HG03520 (cell line): ENCODE data around the gene STIM2.

ENCODE experiments used
- ATAC-seq: cut with Tn5 transposase; IDR thresholded peaks from one replicate; pipeline ENCODE4 v1.9.1; 2021; ENCODE audit warnings: mild to moderate bottlenecking, moderate library complexity; ENCODE audit not compliant: unreplicated experiment

Gene STIM2

DNA sequence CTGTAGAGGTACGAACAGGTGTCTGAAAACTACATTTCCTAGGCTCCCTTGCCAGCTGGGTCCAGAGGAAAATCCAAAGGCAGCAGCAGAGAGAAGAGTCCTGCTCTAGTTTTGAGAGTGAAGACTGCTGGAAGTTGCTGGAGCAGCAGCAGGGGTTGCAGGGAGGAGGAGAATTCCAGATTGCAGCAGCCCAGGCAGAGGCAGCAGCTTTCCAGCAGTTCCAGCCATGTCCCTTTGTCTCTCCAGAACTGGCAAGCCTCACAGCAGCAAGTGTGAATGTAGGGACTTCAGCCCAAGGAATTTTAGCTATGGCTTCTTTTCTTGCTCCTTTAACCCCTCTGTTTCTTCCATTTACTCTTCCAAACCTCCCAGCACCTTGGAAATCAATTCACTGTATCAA is 24.1 kb upstream of the STIM2 start:
- no peak for ATAC-seq

DNA sequence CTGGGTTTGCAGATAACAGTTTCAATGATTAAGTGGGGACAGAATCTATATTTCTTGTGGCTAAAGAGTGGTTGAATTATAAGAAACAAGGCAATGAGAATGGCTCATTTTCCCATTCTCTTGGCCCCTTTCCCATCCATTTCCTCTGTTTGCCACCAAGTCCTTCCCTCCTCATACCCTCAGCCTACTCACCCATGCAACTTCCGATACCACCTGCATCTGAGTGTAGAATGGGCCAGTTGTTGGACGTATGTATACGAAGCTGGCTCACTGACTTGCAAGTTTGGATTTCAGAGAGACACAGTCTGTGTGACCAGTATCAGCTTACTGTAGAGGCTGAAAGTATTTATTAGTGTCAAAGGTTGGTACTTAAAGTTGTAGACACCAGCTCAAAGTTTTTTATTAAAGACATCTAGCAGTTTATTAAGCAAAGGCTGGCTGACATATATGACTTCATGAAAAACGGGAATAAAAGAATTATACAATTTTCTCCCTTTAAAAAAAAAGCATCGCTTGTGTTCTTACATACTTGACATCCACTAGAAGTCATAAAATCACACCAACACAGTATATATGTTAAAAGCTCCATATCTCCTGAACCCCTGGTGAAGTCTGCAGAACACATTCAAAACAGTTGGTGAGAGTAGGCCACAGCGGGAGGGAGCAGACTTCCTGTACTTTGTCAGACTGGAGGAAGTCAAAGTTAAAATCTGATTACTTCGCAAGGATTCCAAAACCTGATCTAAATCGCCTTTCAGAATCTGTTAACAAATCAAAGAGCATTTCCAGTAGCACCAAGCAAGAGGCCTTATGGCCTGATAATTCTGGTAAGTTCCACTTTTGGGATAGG is 22.4 kb upstream of the STIM2 start:
- no peak for ATAC-seq

- ATAC-seq: no peak
Measured at GRCh38 chr4:26839016-26839415, 21.6 kb upstream of the STIM2 start.

GRCh38 chr4:26839534-26839951 is 21.1 kb upstream of the STIM2 start:
- ATAC-seq: no peak

DNA sequence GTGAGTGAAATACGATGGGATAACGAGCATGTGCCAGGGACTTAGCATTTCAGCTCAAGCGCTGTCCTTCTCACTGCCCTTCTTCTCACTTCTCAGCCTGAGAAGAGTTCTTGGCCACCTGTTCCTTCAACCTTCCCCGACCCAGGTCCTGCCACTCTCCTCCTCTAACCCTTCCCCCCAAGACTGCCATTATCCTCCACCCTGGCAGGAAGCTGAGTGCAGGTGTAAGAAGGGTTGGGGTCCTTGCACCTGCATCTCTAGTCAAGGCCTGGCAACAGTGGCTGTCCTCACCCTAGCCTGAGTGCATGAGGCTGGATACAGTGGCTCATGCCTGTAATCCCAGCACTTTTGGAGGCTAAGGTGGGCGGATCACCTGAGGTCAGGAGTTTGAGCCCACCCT is 19.9 kb upstream of the STIM2 start:
- no peak for ATAC-seq

GRCh38 chr4:26842911-26843310 is 17.7 kb upstream of the STIM2 start:
- ATAC-seq: no peak

DNA sequence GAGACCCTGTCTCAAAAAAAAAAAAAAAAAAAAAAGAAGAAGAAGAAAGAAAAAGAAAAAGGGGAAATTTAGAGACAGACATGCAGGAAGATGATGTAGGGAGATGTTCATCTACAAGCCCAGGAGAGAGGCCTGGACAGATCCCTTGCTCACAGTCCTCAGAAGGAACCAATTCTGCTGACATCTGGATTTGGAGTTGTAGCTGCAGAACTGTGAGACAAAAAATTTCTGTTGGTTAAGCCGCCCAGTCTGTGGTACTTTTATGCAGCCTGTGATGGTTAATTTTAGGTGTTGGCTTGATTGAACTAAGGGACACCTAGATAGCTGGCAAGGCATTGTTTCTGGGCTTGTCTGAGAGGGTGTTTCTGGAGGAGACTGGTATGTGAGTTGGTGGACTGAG is 10.1 kb upstream of the STIM2 start:
- ATAC-seq: no peak

GRCh38 chr4:26851129-26851528 is 9.5 kb upstream of the STIM2 start:
- no peak for ATAC-seq

GRCh38 chr4:26854701-26855100 is 5.9 kb upstream of the STIM2 start:
- ATAC-seq: no peak

GRCh38 chr4:26856906-26857277 is 3.7 kb upstream of the STIM2 start:
- no peak for ATAC-seq

DNA sequence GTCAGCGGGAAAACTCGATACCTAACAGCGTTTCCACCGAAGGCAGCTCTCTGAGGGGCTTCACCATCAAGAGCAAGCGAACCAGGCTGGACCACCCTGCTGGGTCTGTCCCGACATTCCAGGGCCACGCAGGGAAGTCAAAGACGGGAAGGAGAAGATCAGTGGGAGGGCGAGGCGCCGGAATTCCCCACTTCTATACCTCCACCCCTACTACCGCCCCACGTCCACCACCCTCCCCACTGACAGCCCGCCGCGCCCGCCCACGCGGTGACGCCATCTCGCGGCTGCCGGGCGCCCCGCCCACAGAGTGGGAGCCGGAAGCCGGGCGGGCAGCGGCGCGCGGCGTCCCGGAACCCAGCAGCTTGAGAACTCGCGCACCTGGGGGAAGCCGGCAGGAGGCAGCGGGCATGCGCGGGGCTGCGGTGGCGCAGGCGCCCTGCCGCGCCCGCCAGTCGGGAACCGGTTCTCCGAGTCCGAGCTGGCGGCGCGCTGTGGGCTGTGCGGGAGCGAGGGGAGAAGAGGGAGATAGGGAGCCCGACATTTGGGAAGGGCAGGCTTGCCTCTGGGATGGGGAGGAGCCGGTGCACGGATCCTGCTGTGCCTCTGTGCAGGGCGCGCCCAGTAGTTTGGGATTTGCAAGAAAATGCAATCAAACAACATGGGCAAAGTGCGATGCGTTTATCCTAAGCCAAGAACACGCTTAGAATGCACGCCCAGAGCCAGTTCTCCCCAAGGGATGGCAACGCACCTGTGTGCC is 3.2 kb upstream of the STIM2 start:
- peak; percentile 43 for ATAC-seq

DNA sequence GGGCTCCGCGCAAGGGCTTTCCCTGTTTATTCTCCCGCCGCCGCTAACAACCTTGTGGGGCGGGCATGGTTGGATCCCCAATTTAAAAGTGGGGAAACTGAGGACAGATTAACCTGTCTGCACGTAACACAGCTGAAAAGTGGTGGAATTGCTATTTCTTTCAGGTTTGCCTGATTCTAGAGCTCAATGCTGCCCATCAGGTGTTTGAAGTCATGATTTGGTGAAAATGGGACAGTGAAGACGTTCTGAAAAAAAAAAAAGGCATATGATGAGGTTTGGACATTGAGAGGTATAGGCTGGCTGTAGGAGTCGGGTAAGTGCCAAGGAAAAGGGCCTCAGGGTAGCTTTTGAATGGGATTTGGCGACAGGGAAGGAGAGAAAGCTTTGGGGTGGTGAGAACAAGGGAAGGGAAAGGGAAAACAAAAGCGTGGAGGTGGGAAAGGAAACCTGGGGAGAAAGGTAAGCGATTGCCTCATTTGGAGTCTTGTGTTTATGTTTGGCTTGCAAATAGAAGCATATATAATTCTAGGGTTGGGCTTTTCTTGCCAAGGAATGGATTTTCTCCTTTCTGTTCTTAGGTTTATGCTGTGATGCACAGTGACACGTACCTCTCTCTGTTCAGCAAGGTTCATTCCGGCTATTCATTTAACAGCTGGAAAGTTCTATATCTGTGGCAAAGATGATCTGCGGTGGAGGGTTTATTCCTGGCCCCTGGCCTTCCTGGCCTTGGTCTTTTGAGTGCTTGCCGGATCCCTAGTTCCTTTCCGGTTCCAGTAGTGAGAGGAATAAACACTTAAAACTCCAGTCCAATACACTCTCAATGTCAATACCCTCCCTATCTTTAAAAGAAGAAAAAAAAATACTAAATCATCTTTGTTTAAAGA is 2.4 kb upstream of the STIM2 start:
- no peak for ATAC-seq

GRCh38 chr4:26858947-26859401 is 1.7 kb upstream of the STIM2 start:
- ATAC-seq: no peak

DNA sequence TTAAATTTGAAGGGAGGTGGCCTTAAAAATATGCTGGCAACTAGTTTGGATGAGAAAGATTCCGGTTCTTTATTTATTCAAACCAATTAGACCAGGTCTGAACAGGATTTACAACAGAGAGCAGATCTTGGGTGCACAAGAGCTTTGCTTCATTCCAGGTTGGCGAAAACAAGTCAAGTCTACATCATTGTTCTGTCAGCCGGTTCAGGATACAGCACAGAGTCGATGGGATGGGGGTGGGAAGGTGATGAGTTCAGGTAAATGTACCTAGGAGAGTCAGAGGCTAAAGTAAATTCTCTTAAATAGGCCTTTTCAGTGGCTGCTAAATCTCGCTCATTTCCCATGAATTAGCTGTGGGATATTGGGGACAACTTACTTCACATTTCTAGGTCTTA is 882 bp upstream of the STIM2 start:
- no peak for ATAC-seq

GRCh38 chr4:26860922-26861433 is 337 bp downstream of the STIM2 start:
- peak; percentile 19 for ATAC-seq

GRCh38 chr4:26861434-26862186 is 969 bp downstream of the STIM2 start:
- ATAC-seq: peak; percentile 34

GRCh38 chr4:26862381-26862915 is 1.8 kb downstream of the STIM2 start:
- ATAC-seq: no peak

- ATAC-seq: no peak
Measured at GRCh38 chr4:26863512-26863911, 2.9 kb downstream of the STIM2 start.

GRCh38 chr4:26864899-26865298 is 4.3 kb downstream of the STIM2 start:
- ATAC-seq: no peak

GRCh38 chr4:26866203-26866602 is 5.6 kb downstream of the STIM2 start:
- ATAC-seq: no peak
